CD4-positive, alpha-beta T cell treated with Interleukin-12 subunit alpha and Interleukin-12 subunit beta, for 1 hour (primary cell): ENCODE data around the gene CNIH1.
"Not testable (repeated sequence)": the region's sequence is repeated elsewhere in the genome, so short reads cannot be mapped to it uniquely, and the experiment has no call there.

Source experiments
- DNase-seq: peaks from one replicate; pipeline ENCODE4 v3.0.0-alpha.2; 2020

The CNIH1 gene

GRCh38 chr14:54465654-54466053, 24.5 kb upstream of the CNIH1 start:
- DNase-seq, result no peak

- DNase-seq, result no peak
Observed at GRCh38 chr14:54462048-54462447, 20.9 kb upstream of the CNIH1 start.

GRCh38 chr14:54459106-54459505, 17.9 kb upstream of the CNIH1 start:
- no peak for DNase-seq

GRCh38 chr14:54458536-54458935, 17.4 kb upstream of the CNIH1 start:
- not testable (repeated sequence) for DNase-seq

GRCh38 chr14:54457609-54457996, 16.4 kb upstream of the CNIH1 start:
- no peak for DNase-seq

- DNase-seq, result not testable (repeated sequence)
Observed at GRCh38 chr14:54456820-54457608, 15.8 kb upstream of the CNIH1 start.

GRCh38 chr14:54455363-54455762, 14.2 kb upstream of the CNIH1 start:
- DNase-seq, result no peak

- DNase-seq, result not testable (repeated sequence)
Observed at GRCh38 chr14:54453990-54454389, 12.8 kb upstream of the CNIH1 start.

GRCh38 chr14:54453252-54453651, 12.1 kb upstream of the CNIH1 start:
- no peak for DNase-seq

GRCh38 chr14:54451961-54452360, 10.8 kb upstream of the CNIH1 start:
- DNase-seq, result no peak

GRCh38 chr14:54451121-54451601, 10.0 kb upstream of the CNIH1 start:
- DNase-seq, result no peak

GRCh38 chr14:54450535-54450934, 9.4 kb upstream of the CNIH1 start:
- no peak for DNase-seq

- DNase-seq, result no peak
Observed at GRCh38 chr14:54447231-54447692, 6.1 kb upstream of the CNIH1 start.

- no peak for DNase-seq
Observed at GRCh38 chr14:54446161-54446693, 5.1 kb upstream of the CNIH1 start.

- no peak for DNase-seq
Observed at GRCh38 chr14:54444681-54445080, 3.5 kb upstream of the CNIH1 start.

- no peak for DNase-seq
Observed at GRCh38 chr14:54443981-54444380, 2.8 kb upstream of the CNIH1 start.

GRCh38 chr14:54442961-54443360, 1.8 kb upstream of the CNIH1 start:
- not testable (repeated sequence) for DNase-seq

- DNase-seq, result no peak
Observed at GRCh38 chr14:54440476-54440872, 700 bp downstream of the CNIH1 start.

GRCh38 chr14:54440037-54440436, 1.1 kb downstream of the CNIH1 start:
- no peak for DNase-seq

GRCh38 chr14:54438703-54439102, 2.5 kb downstream of the CNIH1 start:
- DNase-seq, result no peak

GRCh38 chr14:54437954-54438353, 3.2 kb downstream of the CNIH1 start:
- not testable (repeated sequence) for DNase-seq

- peak; percentile 11 for DNase-seq
Observed at GRCh38 chr14:54435500-54435981, 5.6 kb downstream of the CNIH1 start.

- DNase-seq, result no peak
Observed at GRCh38 chr14:54428527-54428926, 12.6 kb downstream of the CNIH1 start.

GRCh38 chr14:54427871-54428270, 13.3 kb downstream of the CNIH1 start:
- DNase-seq, result no peak
